Nephron (organoid): ENCODE results near the gene SNX5.

Experiments used
- H3K27ac Mint-ChIP-seq, 3 experiments: 2 replicates each; pipeline ENCODE4 v1.8.0; 2020; ENCODE audit warnings: mixed read lengths in 3 of 3, mild to moderate bottlenecking in 2 of 3, moderate library complexity in 1 of 3
- H3K27me3 Mint-ChIP-seq: 2 replicates; pipeline ENCODE4 v1.8.0; 2021; ENCODE audit warnings: low read depth, mild to moderate bottlenecking, moderate library complexity, mixed read lengths
- H3K36me3 Mint-ChIP-seq: 2 replicates; pipeline ENCODE4 v1.8.0; 2020; ENCODE audit warnings: low read depth, mixed read lengths
- H3K4me1 Mint-ChIP-seq: 2 replicates; pipeline ENCODE4 v1.8.0; 2020; ENCODE audit warnings: mixed read lengths
- H3K4me3 Mint-ChIP-seq, 3 experiments: 2 replicates each; pipeline ENCODE4 v1.8.0; 2020; ENCODE audit warnings: mild to moderate bottlenecking in 3 of 3, mixed read lengths in 3 of 3, moderate library complexity in 2 of 3
- H3K9me3 Mint-ChIP-seq: 2 replicates; pipeline ENCODE4 v1.8.0; 2020; ENCODE audit warnings: mixed read lengths
- TF ChIP-seq, protein P1 (sequence below), 3 experiments: fragments of 200-600 bp; sonication (generic); IDR thresholded peaks; one replicate each; pipeline ENCODE4 v1.5.0; 2021; ENCODE audit warnings: antibody characterized with exemption in 3 of 3; ENCODE audit not compliant: unreplicated experiment in 3 of 3

SNX5 gene

DNA sequence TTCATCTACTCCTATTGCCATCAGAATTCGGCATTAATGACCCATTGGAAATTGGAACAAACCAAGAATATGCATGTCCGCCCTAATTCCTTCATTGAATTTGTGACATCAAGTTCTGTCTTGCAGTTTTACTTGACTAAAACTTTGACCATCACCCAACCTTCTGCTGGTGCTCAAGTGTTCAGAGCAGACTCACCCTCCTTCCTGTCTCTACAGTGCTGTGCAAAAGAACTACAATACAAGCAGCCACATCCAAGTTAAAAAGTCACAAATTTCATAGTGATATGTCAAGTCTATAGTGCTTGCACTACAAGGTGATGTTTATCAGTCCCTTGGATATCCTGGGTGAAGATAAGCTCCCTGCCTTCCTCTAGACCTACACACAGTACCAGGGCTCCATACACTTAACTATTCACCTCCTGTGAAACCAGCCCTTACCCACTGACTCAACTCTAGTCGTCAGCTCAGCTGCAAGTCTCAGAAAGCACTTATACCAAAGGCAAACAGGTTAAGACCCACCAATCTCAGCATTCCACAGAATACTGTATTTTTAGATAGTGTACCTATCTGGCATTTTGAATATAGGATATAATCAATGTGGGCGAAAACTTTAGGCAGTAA lies 23.6 kb downstream of the SNX5 start:
- Mint-ChIP-seq H3K27me3 (no peaks in the 10 kb centered on the region), H3K9me3 (no peaks in the 10 kb centered on the region), H3K36me3 (peaks cover 92% of the 10 kb centered on the region), H3K4me3 (no peak overlapping the region), H3K4me1 (peaks cover 14% of the 10 kb centered on the region), H3K27ac (no peak overlapping the region)
- TF ChIP-seq, protein P1, sequence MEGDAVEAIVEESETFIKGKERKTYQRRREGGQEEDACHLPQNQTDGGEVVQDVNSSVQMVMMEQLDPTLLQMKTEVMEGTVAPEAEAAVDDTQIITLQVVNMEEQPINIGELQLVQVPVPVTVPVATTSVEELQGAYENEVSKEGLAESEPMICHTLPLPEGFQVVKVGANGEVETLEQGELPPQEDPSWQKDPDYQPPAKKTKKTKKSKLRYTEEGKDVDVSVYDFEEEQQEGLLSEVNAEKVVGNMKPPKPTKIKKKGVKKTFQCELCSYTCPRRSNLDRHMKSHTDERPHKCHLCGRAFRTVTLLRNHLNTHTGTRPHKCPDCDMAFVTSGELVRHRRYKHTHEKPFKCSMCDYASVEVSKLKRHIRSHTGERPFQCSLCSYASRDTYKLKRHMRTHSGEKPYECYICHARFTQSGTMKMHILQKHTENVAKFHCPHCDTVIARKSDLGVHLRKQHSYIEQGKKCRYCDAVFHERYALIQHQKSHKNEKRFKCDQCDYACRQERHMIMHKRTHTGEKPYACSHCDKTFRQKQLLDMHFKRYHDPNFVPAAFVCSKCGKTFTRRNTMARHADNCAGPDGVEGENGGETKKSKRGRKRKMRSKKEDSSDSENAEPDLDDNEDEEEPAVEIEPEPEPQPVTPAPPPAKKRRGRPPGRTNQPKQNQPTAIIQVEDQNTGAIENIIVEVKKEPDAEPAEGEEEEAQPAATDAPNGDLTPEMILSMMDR (IDR thresholded peaks at IDR 0.05; ENCODE audit: unreplicated experiment in 3 of 3) = no peak

DNA sequence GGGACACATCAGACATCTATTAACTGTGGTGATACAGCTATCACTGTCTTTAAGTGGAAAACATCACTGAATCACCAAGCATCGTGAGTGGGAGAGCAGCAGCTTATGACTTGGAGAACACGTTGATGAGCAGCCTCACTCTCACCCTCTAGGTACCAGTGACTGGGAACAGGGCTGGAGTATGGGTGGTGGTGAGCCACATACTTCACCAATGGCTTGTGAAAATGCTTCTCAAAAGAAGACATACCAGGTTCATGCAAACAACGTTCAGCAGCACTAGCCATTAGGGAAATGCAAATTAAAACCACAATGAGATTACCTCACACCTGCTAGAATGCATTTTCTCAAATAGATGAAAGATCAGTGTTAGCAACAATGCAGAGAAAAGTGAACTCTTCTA lies 25.3 kb downstream of the SNX5 start:
- Mint-ChIP-seq H3K27me3 (no peaks in the 10 kb centered on the region), H3K36me3 (peaks cover 76% of the 10 kb centered on the region), H3K4me1 (peaks cover 28% of the 10 kb centered on the region), H3K9me3 (no peaks in the 10 kb centered on the region), H3K27ac (no peak overlapping the region), H3K4me3 (no peak overlapping the region)
- TF ChIP-seq, protein P1 (IDR thresholded peaks at IDR 0.05; ENCODE audit: unreplicated experiment in 3 of 3) = no peak

DNA sequence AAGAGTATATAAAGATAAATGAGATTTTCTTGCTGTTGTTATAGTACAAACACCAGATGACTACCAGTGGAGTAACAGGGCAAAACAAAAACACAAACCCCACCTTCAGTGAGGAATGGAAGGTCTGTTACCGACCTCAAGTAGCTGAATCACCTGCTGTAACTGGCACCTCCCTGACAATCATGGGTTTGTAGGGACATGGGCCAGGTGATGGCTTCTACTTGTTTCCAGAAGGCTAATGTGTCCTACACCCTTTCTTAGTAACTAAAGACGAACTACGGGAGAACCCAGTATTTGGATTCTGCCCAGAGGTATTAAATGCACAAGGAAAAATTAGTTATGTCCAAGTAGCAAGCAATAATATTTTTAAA lies 26.8 kb downstream of the SNX5 start:
- Mint-ChIP-seq H3K9me3 (no peaks in the 10 kb centered on the region), H3K27ac (peak overlapping the region in 1 of 3 experiments; percentile 85), H3K27me3 (no peaks in the 10 kb centered on the region), H3K4me1 (peaks cover 42% of the 10 kb centered on the region), H3K4me3 (no peak overlapping the region), H3K36me3 (peaks cover 61% of the 10 kb centered on the region)
- TF ChIP-seq, protein P1 (IDR thresholded peaks at IDR 0.05; ENCODE audit: unreplicated experiment in 3 of 3) = no peak

DNA sequence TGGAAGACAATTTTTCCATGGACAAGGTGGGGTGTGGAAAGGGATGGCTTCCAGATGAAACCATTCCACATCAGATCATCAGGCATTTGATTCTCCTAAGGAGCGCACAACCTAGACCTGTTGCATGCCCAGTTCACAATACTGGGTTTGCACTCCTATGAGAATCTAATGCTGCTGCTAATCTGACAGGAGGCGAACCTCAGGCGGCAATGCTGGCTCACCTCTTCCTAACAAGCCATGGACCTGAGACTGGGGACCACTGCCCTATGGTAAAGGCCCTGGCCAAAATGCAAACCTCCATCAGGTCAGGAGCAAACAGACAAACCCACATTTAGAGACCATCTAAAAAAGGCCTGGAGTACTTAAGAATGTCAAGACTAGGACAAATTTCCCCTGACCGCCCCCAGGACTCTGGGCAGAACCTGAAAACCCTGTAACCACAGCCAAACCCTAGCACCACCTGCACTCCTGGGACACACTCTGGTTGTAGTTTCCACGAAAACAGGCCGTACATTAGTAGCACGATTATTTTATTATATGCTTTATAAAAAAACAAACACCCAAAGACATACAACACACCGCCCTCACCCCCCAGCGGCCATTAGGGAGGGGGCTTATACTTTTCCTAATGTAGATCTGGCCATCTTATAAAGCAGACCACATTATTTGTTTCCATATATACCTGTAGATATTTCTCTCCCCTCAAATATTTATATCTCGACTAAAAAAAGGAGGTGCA lies 27.3 kb downstream of the SNX5 start:
- Mint-ChIP-seq H3K4me3 (no peak overlapping the region), H3K27me3 (no peaks in the 10 kb centered on the region), H3K4me1 (peaks cover 48% of the 10 kb centered on the region), H3K36me3 (peaks cover 55% of the 10 kb centered on the region), H3K27ac (peak overlapping the region; percentile 51 to 85 (median 78)), H3K9me3 (no peaks in the 10 kb centered on the region)
- TF ChIP-seq, protein P1 (IDR thresholded peaks at IDR 0.05; ENCODE audit: unreplicated experiment in 3 of 3) = no peak

DNA sequence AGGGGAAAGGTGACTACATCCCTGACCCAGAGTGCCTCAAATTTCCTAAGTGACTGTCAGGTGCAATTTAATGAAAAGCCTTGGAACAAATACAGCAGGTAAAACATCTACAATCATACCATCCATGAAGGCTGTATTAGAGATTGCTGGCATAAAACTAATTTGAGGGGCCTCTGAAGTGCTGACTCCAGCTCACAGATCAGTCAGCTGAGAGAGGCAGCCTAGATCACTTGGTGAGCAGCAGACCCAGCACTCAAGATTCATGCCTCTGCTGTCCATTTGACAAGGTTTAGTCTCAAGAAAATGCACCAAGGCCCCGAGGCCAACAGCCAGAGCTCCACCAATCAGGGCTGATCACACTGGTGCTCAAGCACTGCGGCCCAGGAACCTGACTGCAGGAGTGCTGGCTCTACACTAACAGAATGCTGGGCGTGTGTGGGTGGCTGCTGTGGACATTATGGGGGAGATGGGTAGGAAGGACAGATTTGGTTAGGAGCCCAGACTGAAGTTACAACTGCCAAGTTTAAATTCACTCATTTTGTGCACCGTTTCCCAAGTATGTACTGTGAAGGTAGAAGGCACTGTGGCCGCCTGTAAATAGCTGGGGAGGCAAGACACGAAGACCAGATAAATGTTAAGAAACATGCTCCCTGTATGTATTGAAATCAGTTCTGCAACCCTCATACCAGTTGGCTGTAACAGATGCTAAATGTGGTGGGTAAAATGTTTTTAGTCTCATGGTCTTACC lies 28.2 kb downstream of the SNX5 start:
- Mint-ChIP-seq H3K4me1 (peaks cover 53% of the 10 kb centered on the region), H3K4me3 (no peak overlapping the region), H3K27me3 (no peaks in the 10 kb centered on the region), H3K9me3 (no peaks in the 10 kb centered on the region), H3K27ac (peak overlapping the region; percentile 51 to 85 (median 78)), H3K36me3 (peaks cover 47% of the 10 kb centered on the region)
- TF ChIP-seq, protein P1 (IDR thresholded peaks at IDR 0.05; ENCODE audit: unreplicated experiment in 3 of 3) = no peak
